GM19351 (cell line): ENCODE results near the gene TXNRD1.
"Not testable (repeated sequence)": the region's sequence is repeated elsewhere in the genome, so short reads cannot be mapped to it uniquely, and the experiment has no call there.

Experiments
- ATAC-seq: cut with Tn5 transposase; IDR thresholded peaks from one replicate; pipeline ENCODE4 v1.9.1; 2021; ENCODE audit warnings: mild to moderate bottlenecking, moderate library complexity; ENCODE audit not compliant: unreplicated experiment

The TXNRD1 gene

DNA sequence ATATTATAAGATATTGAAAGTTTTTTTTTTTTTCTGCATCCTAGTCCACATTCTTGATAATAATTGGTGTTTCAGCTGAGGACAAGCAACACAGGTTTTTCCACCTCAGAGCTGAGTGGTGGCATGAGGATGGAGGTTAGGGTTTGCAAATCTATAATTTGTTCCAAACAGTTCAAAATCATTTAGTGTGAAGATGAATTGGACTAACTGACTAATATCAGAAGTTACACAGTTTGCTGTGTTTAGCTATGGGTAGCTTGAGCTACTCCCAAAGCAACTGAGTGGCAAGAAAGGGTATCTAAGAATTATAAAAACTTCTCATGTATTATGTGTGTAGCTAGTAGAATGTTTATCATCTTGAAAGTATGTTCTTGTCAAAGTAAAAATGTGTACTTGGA lies 105.0 kb downstream of the TXNRD1 start:
- no peak for ATAC-seq

DNA sequence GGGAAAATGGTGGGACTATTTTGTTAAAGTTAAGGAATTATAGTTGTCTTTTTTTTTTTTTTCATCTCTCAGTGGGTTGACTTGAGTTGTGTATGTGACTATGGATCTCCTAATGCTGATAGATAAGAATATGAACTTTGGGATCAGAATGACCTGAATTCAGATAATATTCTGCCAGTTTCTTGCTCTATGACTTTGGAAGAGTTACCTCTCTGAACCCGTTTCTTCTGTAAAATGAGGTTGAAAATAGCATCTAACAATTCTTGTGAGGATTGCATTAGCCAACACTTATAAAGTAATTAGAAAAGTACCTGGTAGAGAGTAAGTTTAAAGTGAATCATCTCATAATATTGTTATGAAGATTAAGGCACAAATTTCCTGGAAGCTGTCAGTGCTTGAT lies 106.4 kb downstream of the TXNRD1 start:
- ATAC-seq, result no peak

DNA sequence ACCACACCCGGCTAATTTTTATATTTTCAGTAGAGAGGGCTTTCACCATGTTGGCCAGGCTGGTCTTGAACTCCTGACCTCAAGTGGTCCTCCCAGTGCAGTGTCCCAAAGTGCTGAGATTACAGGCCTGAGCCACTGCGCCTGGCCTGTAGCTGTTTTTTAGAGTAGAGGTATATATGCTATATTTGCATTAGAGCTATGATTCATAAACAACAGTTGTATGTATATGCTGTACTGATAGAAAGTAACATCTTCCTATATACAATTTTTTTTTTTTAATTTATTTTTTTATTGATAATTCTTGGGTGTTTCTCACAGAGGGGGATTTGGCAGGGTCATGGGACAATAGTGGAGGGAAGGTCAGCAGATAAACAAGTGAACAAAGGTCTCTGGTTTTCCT lies 107.0 kb downstream of the TXNRD1 start:
- not testable (repeated sequence) for ATAC-seq

DNA sequence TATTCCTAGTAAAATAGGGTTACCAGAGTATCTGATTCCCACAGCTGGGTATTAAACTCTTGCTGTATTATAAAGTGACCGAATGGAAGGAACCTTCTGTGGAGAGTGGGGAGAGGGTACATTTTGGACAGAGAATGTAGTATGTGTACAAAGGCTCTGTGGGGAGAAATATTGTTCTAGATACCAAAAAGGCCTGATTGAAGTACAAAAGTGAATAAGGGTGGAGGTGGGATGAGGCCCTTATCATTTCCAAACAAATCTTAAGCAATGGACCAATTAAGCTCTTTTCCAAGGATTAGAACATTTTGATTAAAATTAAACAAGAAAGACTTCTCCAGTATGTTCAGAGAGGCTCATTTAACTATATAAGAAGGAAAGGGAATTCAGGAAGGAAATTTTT lies 108.3 kb downstream of the TXNRD1 start:
- ATAC-seq, result no peak

DNA sequence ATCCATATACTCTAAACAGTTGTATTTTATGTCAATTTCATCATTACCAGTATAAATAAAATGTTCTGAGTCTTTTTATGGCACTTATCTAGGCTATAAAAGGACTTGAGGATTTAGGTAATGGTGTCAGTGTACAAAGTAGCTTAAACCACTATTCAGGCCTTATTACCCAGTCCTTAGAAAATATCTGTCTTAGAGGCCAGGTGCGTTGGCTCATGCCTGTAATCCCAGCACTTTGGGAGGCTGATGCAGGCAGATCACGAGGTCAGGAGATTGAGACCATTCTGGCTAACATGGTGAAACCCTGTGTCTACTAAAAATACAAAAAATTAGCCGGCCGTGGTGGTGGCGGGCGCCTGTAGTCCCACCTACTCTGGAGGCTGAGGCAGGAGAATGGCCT lies 112.7 kb downstream of the TXNRD1 start:
- ATAC-seq, result not testable (repeated sequence)

DNA sequence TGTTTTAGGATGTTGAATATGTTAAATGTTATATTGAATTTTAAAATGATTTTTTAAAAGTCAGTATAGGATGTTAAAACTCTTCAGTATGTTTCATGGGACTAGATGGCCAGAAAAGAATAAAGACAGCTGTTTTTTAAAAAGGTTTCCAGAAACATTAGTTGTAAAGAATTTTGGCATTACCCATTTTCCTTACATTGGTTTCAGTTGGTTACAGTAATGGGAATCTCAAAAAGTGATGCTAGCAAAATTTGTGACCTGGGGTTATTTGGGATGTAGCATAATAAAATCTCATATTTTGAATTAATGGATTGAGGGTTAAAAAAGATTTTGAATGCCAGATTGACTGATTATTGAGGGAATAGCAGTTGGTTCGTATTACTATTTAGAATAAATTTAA lies 113.2 kb downstream of the TXNRD1 start:
- ATAC-seq, result no peak

DNA sequence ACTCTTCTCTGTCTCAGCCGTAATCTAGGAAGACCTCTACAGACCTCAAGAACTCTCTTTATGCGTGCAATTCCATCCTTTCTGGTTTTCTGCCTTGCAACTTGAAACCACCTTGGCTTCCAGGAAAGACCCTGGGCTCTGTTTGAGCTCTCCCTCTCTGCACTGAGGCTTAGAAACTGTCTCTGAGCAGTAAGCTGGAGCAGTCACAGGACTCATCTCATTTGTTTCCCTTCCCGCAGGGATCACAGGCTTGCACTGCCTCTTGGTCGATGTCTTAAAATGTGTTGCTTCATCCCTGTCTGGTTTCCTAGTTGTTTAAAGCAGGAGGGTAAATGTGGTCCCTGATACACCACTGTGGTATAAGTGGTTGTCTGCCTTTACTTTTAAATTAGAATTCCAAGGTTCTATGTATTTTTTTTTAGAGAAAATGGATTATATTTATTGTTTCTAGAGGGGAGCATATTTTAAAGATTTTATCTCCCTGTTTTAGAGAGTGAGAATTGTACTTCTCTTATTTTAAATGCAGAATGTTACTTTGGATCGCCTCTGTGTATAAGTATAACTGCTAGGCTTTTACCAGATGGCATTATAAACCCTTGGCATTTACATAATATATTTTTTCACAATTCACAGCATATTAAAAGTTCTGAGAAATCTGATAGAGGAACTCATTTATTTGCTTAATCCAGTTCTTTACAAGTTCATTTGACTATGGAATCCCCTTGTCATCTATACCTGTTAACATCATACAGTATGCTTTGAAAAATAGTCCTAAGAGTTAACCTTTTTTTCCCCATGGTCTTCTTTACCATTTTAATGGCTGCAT lies 114.3 kb downstream of the TXNRD1 start:
- ATAC-seq, result no peak

DNA sequence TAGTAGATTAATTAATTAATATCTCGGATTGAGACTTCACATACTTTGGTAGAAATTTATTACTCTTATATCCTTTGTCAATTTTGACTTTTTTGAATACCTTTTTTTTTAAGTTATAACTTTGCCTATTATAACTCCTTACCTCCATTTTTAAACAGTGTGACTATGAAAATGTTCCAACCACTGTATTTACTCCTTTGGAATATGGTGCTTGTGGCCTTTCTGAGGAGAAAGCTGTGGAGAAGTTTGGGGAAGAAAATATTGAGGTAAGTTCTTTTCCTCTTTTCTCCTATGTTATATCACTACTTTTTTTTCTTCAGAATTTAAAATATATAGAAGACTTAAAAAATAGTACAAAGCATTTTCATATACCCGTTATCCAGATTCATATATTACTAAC lies 115.8 kb downstream of the TXNRD1 start:
- ATAC-seq, result no peak

DNA sequence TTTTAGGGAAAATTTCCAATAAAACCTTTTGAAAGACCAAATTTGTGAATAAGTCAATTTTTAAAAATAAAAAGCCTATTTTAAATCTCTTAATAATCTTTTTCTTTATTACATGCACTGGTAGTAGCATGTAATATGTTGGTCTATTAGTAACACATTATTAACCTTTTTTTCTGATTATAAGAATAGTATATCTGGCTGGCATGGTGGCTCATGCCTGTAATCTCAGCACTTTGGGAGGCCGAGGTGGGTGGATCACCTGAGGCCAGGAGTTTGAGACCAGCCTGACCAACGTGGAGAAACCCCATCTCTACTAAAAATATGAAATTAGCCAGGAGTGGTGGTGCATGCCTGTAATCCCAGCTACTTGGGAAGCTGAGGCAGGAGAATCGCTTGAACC lies 116.7 kb downstream of the TXNRD1 start:
- ATAC-seq, result not testable (repeated sequence)

DNA sequence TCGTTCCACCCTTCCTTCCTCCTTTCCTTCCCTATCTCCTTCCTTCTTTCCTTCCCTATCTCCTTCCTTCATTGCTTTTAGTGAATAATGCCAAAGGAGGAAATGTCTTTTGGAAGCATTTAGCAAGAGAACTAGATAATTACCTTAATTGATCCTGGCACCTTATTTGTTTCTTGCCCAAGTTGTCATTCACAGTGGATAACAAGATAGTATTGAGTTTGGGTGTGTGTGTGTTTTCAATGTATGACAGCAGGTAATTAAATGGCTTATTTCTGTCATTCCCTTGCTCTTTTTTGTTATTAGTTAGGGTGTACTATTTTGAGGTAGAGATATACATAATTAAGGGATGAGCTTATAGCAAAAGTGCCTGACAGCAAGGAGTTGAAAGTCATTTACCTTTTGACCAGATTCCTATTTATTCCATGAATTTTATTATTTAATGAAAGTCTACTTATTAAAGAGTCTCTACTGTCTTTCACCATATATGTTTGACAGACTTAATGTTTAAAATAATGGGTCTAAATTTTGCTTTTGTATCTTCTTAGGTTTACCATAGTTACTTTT lies 118.2 kb downstream of the TXNRD1 start:
- no peak for ATAC-seq

DNA sequence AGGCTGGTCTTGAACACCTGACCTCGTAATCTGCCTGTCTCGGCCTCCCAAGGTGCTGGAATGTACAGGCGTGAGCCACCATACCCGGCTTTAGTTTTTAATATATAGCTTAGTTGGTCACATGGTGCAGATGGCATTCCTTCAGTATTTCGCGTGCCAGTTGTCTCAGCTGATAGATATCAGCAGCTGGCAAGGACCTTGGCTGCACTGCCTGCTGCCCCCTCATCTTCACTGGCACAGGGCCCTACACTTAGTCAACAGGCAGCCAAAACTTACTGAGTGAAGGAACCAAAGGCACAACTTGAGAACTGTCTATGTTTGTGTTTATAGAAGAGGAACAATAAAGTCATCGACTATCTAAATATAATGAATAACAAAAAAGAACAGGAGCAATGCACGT lies 119.0 kb downstream of the TXNRD1 start:
- ATAC-seq, result no peak

DNA sequence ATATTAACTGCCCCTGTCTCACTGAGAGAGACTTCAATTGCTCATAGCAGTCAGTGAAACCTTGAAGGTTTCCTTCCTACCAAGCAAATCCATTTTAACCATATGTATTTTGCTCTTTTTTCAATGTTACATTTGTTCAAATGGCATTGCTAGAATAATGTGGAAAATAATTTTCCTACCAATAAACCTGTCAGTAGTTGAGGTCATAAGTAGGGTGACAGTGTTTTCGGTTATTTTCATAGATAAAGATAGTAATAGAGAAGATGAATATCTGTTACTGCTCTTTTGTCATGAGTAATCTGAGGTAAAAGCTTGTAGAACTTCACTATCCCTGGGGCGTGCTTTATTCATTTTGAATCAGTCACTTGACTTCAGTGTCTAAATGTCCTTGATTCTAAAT lies 120.5 kb downstream of the TXNRD1 start:
- ATAC-seq, result no peak

DNA sequence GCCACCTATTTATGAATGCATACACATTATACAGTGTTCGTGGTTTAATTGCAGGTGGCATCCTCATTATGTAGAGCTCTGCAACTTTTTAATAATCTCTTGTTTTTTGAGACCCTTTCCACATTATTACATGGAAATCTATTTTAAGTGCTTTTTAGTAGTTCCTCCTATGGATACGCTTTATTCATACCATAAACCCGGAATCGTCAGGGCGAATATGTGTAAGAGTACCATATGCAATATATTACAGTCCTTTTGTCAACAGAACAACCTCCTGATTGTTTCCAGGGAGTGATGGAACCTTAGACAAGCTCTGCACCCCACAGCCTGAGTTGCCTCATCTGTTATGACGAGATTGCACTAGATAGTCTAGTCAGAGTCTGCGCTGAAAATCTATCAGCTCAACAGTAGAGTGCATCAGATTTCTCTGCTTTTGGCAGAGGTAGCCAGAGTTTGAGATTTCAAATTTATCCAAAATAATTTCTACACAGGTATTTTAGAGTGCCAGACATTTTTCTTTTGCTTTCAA lies 121.5 kb downstream of the TXNRD1 start:
- ATAC-seq, result no peak

DNA sequence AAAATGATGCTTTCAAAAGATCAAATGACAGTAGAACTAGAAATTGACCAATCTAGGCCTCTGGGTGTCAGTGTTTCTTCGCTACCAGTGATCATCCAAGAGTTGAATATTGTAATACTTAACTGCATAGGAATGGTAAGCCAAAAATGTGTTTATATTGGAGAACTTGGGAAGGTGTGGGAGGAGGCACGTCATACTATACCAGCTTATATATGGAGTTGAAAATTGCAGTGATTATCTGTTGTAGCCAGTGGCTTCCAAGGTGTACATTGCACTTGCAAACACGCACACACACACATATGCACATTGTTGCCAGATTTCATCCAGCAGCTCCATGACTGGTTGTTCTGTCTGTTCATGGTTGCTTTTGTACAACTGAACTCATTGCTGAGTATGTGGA lies 124.1 kb downstream of the TXNRD1 start:
- no peak for ATAC-seq

DNA sequence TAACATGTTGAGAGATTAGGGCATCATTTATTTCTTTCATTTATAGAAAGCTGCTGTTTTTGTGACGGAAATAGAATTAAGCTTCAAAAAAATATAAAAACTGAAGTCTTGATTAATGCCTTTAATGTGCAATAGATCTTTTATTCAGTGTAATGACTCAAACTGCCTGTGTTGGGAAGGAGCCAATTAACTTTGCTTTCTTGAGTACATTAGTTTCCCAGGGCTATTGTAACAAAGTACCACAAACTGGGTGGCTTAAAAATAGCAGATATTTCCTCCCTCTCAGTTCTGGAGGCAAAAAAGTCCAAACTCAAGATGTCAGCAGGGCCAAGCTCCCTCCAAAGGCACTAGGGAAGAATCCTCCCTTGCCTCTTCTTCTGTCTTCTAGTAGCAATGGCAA lies 124.6 kb downstream of the TXNRD1 start:
- ATAC-seq, result no peak

DNA sequence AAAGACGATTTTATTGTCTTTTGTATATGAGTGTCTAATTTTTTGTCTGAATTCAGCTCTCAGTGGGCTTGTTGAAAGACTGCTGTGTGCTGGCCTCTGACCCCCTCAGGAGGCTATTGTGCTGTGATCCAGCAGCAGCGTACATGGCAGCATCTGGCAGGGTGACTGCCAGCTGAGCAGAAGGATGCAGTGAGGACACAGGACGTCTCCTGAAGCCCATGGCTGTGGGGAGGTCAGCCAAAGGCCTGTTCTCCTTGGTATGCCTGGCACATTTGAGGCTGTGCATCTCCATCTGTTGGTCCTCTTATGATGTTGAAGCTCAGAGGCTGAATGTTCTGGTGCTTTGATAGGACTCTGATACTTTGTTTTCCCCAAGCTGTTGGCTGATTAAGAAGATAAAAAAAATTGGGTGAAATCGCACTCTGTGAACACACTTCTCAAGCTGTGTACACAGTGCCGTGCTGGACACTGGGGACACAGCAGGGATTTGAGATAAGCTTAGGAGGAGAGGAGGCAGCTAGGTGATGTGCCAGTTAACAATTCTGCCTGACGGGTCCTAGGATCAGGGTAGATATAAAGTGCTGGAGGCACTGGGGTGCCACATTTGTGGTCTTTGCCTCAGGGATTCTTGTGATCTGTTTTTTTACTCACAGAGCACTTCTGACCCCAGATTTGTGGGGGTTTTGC lies 125.5 kb downstream of the TXNRD1 start:
- ATAC-seq, result no peak

DNA sequence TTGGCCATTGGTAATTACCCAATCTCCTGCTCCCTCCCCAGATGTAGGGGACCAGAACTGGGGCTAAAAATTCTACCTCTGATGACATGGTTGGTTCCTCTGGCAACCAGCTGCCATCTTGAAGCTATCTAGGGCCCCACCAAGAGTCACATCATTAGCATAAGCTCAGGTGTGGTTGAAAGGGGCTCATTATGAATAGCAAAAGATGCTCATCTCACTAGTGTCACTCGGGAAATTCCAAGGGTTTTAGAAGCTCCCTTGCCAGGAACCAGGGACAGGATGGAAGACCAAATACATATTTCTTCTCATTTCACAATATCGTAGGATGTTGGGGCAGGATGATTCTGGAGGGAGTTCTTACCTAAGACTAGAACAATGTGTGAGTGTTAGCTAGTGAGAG lies 126.6 kb downstream of the TXNRD1 start:
- ATAC-seq, result no peak

DNA sequence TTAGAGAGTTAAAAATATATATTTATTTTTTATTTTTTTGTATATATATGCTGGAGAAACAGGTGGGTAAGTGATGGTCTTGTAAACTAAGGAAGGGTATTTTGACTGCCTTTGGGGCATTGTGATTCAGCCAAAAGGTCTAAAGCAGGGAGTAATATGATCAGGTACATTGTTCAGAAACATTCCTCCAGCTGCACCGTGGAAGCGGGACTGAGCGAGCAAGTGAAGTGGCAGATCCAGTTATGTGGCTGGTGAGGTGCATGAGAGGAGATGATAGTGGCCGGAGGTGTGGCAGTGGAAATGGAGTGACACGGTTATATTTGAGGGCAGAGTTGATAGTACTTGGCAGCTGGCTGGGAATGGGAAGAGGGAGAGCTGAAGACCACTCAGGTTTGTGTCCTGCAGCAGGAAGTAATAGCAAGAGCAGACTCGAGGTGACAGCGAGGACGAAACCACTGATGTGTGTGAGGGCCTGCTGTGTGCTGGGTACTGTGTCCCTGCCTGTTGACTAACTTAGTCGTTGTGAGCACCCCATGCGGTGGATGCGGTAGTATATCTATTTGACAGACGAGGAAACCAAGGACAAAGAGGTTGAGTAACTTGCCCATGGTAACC lies 127.2 kb downstream of the TXNRD1 start:
- no peak for ATAC-seq

DNA sequence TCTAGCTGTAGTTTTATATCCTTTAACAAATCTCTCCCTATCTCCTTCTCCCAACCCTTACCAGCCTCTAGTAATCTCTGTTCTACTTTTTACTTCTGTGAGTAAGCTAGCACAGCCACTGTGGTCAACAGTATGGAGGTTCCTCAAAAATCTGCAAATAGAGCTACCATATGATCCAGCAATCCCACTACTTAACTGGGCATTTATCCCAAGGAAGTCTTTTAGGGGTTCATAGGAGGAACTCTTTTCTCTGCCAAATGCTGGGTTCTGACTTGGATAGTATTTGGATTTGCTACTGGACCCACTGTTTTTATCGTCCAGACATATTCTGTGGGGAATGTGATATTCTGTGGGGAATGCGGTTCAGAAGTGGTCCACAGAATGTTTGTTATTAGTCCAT lies 129.1 kb downstream of the TXNRD1 start:
- no peak for ATAC-seq

DNA sequence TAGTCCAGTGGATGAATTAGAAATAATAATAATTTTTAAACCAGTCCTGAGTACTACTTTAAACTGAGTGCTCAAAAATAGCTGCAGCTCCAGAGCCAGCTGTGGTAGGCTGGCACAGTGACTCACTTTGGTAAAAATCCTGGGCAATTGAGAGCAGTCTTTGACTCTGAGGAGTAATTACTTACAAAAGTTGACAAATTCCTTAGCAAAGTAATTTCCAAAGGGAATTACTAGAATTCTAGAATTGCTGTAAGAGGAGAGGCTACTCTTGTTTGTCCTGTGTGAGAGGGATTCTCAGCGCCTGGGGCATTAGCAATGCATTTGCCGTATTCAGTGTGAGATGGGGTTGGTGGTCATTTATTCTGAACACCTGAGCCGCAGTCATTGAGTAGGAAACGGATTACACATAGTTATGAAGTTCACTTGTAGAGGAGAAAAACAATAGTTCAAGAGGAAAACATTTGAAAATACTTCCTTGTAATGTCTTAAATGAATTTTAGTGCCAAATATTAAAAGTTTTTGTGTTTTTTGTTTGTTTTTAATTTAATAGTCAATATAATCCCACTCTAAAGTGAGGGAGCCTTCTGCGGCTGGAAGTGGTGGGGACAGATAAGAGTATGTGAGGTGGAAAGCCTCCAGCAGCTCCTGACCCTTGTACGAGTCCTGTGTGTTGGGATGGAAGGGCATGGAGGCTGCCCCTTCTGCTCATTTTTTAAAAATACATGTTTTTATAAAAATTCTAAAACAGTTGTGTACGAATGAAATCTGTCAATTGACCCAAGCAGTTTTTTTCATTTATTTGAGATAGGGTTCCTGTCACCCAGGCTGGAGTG lies 129.9 kb downstream of the TXNRD1 start:
- no peak for ATAC-seq
